Skeletal muscle cell (primary cell): Measurements from ENCODE around the gene TBC1D10B.

ENCODE experiments used
- DNase-seq: peaks from one replicate; pipeline ENCODE4 v3.0.0-alpha.2; 2010; ENCODE audit warnings: low read depth
- H3K4me3 ChIP-seq: 2 replicates; pipeline ENCODE4 v1.5.1; 2011; ENCODE audit warnings: low read depth, mild to moderate bottlenecking, control low read depth, low read length, moderate library complexity

TBC1D10B gene

GRCh38 chr16:30377050-30377811, 6.9 kb upstream of the TBC1D10B start:
- no peak for DNase-seq
- peak overlapping the region; percentile 76 for H3K4me3 ChIP-seq

GRCh38 chr16:30376461-30376902, 6.2 kb upstream of the TBC1D10B start:
- DNase-seq, result no peak
- H3K4me3 ChIP-seq, result peak overlapping the region; percentile 21

DNA sequence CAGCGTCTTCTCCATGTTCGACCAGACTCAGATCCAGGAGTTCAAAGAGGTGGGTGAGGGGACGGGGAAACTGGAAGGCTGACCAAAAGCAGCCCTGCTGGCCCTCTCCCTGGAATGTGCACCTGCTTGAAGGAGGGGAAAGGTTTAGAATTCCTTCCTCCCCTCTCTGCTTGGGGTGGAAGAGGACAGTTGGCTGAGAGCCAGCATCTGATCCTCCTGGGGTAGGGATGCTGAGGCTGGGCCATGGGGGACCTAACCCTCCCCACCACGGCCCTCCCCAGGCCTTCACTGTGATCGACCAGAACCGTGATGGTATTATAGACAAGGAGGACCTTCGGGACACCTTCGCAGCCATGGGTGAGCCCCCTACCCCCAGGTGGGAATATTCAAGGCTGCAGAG, 5.6 kb upstream of the TBC1D10B start:
- peak overlapping the region; percentile 21 for H3K4me3 ChIP-seq
- DNase-seq, result no peak

GRCh38 chr16:30374538-30374937, 4.2 kb upstream of the TBC1D10B start, which contains the start of gene MYL11:
Gene MYL11, plus strand, starts transcription at chr16:30374802. Its CDS starts 56 bp downstream, at chr16:30374858.
- DNase-seq, result no peak

DNA sequence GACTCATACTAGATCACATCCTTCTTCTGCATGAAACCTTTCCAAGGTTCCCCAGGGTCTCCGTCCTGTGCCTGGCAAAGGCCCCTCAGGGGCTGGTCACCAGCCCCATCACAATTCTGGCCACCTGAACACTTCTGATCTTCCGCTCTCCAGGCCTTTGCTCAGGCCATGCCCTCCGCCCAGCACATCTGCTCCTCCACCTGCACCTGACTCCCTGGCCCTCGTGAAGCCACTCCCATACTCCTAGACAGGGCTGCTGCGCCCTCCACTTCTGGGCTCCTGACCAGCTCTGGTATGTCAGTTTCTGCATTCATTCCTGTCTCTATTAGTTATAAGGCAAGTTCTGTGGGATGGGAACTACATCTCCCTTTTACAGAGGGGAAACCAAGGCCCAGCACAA, 2.4 kb upstream of the TBC1D10B start:
- H3K4me3 ChIP-seq, result no peak overlapping the region
- DNase-seq, result no peak

More at GRCh38 chr16:30374538-30374937, 4.2 kb upstream of the TBC1D10B start, which contains the start of gene MYL11:
- H3K4me3 ChIP-seq, result peak within 1 kb of the TSS; percentile 21

GRCh38 chr16:30372038-30372712, 1.9 kb upstream of the TBC1D10B start:
- no peak overlapping the region for H3K4me3 ChIP-seq
- DNase-seq, result no peak

DNA sequence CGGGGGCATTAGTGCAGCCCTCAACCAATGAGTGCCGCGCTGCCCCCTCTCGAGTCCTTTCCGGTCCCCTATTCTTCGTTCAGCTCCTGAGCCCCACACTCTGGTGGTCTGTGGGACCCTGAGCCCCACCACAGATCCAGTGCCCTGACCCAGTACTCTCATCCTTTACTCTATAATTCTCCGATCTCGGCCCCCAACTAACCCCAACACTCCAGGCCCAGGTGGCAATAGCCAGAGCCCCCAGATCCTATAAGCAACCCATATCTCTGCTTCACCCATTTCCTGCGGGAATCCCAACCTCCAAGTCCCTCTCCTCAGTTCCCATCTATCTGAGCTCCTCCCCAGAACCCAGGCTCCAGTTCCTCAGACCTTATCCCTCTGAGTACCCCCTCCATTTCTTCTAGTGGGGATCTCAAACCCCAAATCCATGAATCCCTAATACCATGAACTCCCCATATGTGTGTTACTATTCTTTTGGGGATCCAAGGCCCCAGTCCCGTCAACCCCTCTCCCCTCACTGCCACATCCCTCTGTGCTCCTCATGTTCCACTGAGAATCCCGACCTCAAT, 1.0 kb upstream of the TBC1D10B start:
- no peak for DNase-seq
- H3K4me3 ChIP-seq, result peak overlapping the region; percentile 52

- H3K4me3 ChIP-seq, result peak overlapping the region; percentile 89
- no peak for DNase-seq
Measured at GRCh38 chr16:30369938-30370455, 297 bp downstream of the TBC1D10B start.

DNA sequence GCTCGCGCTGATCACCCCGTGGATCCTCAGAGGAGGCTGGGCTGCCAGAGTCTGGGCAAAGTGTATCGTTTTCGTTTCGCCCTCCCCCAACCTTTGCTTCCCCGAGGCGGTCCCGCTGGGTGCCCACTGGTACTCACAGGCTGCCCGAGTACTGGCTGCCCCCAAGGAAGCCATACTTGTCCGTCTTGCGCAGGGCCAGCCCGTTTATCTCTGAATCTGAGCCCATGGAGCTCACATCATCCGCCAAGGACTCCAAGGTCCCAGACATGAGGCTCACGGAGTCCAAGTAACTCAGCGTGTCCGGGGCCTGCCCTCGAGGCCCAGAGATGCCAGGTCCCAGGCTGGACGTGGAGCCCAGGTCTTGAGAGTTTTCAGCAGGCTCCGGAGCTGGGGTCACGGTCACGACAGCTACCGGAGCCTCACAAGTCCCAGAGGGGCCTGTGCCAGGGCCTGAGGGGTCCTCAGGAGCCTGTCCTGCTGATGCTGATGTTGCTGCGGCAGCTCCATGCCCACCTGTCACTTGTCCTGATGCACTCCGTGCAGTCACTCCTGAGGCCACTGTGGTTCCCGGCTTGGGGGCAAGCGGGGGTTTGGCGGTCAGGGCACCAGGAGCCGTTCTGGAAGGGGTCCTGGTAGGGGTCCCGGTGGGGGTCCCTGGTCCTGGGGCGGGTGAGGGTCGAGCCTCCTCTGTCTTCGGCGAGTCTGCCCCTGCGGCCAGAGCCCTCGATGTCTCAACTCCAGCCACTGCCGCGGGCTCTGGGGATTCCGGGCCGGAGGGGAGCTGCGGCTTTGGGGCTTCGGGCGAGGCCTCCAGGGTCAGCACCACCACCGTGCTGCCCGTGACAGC, 980 bp downstream of the TBC1D10B start:
- no peak for DNase-seq
- peak overlapping the region; percentile 89 for H3K4me3 ChIP-seq

DNA sequence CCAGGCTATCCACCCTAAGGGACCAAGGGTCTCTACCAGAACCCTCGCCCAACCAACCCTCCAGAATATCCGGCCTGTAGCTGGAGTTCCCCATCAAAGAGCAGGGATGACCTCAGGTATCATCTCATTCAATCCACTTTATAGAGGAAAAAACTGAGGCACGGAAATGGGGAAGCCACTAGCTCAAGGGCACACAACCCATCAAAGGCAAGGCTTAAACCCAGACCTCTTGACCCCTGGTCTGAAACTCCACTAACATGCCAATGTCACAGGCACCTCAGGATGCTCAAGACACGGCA, 1.6 kb downstream of the TBC1D10B start:
- no peak for DNase-seq
- H3K4me3 ChIP-seq, result peak overlapping the region; percentile 89

GRCh38 chr16:30368122-30368791, 2.0 kb downstream of the TBC1D10B start:
- H3K4me3 ChIP-seq, result peak overlapping the region; percentile 89
- no peak for DNase-seq

- no peak for DNase-seq
- peak overlapping the region; percentile 89 for H3K4me3 ChIP-seq
Measured at GRCh38 chr16:30367349-30368009, 2.8 kb downstream of the TBC1D10B start.

DNA sequence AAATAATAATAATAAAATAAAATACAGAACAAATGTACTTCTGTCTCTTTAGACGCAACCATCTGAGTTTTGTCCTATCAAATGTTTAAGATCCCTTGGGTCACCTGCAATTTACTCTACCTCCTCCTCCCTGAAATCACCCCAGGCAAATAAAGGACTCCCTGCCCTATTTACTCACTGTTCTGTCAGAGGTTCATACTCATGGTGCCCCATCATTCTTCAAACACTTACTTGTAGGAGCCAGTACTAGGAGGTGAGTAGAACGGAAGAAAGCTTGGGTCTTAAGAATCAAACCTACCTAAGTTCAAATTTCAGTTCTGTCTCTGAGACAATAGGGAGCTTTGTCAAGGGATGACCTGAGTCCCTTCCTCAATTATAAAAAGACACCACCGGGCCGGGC, 3.8 kb downstream of the TBC1D10B start:
- DNase-seq, result no peak
- no peak overlapping the region for H3K4me3 ChIP-seq

DNA sequence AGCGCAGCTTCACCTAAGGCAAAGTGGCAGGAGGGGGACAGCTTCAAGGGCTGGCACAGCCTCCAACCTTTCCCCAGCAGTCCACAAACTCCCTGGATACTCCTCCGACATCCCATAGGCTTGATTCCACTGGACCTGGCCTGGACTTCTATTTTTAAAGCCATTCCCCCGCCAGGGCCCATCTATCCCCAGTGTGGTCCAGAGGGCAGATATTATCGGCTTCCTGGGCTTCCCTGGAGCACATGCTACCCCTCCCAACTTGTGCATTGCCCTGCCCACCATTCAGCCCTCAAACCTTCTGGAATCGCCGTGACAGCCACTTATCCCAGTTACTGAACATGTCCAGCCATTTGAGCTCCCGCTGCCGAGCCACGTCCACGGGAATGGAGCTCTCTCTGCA, 5.1 kb downstream of the TBC1D10B start:
- no peak overlapping the region for H3K4me3 ChIP-seq
- DNase-seq, result no peak

- H3K4me3 ChIP-seq, result no peak overlapping the region
- DNase-seq, result no peak
Measured at GRCh38 chr16:30361180-30361579, 9.1 kb downstream of the TBC1D10B start.

DNA sequence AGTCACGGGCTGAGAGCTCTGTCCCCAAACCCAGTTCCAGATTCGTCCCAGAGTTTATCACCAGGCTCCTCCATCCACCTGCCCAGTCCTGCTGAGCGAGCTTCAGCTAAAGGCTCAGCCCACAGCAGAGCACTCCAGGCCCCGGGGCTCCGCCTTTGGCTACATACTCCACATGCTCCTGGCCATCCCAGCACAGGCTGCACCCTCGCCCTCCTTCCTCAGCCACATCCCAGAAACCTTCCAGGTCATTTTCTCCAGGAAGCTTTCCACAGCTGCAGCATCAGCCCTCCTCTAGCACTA, 10.5 kb downstream of the TBC1D10B start:
- DNase-seq, result no peak
- H3K4me3 ChIP-seq, result no peak overlapping the region

DNA sequence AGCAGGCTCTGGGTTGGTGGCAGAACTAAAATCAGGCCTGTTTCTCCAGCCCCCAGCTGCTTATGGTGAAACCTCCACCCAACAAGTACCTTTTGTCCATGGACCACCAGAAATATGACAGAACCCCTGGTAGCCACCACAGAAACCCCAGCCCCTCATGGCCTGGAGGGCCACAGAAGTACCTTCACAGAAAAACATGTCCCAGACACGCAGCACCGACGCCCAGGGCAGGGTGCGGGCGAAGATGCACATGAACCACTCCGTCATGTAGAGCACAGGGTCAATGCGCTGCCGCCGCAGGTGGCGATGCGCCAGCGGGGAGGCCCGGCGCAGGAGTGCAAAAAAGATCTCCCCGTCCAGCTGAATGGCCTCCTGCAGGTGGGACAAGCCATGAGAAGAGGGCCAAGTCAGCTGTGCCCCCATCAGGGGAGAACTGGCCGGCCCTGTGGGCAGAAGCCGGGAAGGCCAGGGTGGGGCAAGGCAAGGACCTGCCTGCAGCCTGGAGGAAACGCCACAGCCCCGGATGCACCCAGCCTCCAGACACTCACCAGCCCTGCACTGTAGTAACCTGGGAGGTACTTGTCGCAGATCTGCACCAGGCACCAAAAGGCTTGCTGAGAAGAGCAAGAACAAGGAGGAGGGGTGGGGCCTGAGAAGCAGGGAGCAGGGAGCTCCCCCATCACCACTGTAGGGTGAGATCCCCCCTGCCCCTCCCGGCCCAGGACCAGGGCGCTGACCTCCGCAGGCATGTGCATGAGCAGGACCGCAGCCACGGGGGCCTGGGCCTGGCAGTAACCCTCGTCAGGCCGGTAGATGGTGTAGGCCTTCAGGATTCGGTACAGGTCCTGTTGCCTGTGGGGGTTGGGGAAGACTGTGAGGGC, 11.1 kb downstream of the TBC1D10B start:
- H3K4me3 ChIP-seq, result no peak overlapping the region
- no peak for DNase-seq

- H3K4me3 ChIP-seq, result no peak overlapping the region
- no peak for DNase-seq
Measured at GRCh38 chr16:30358577-30358936, 11.7 kb downstream of the TBC1D10B start.
